Breast epithelium (tissue), 3 donors: Measurements from ENCODE around the gene NPIPB4.
"Not testable (repeated sequence)": the region's sequence is repeated elsewhere in the genome, so short reads cannot be mapped to it uniquely, and the experiment has no call there.

Experiments used
- POLR2A ChIP-seq: fragments of 450-650 bp; IDR thresholded peaks from one replicate; pipeline ENCODE4 v1.6.1; 2016; ENCODE audit warnings: antibody characterized with exemption, mild to moderate bottlenecking, moderate library complexity
- POLR2AphosphoS5 ChIP-seq, 3 donors: sonication (generic); formaldehyde crosslinking; IDR thresholded peaks; one replicate each; pipeline ENCODE4 v1.6.1; 2017; ENCODE audit warnings: antibody characterized with exemption in 3 of 3

- TF ChIP-seq POLR2AphosphoS5 (IDR thresholded peaks at IDR 0.05); POLR2A: not testable (repeated sequence)
Measured at GRCh38 chr16:21815694-21816093, 41.9 kb downstream of the NPIPB4 start.
